ENCODE data around the gene CORO6.
A peak's percentile ranks its signal among the peaks of the same experiment; 100 is the strongest.

Gene CORO6

DNA sequence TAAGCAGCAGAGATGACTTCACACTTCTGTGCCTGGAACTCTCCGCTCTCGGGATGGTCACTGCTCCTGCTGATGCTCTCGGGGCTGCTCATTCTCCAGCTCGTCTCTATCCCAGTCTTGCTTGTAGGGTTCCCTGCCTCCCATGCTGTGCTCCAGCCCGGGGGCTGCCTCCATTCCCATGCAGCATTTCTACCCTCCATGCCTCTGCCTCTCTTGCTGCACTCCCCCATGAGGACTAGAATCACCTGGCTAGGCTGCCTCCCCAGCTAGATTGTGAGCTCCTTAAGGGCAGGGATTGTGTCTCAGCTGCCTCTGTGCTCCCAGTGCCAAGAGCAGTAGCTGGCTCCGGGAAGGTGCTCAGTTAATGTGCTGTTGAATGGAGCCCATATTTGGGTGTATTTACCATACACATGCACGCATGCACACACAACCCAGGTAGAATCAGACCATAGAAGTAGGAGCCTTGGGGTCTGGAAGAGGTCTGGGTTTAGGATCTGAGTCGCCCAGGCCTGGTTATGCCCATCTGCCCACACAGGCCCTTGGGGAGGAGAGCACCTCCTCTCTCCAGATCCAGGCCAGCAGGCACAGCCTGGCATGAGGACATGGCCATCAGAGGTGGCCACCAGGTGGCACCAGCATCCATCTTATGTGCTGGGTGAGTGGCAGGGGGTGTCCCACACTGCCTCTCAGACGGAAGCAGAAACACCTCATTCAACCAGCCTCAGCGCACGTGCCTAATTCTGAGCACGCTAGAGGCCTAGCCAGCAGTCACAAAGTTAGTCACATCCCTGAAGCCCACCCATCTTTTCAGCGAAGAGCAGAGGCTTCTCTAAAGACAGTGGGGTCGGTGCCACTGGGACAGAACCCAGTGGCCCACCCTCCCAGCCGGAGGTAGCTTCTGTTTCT is 42.6 kb downstream of the CORO6 start:
- no CpG with 5 or more reads among the region's 15 CpGs for WGBS, 2 donors (ENCODE audit: extremely low coverage in 2 of 2, insufficient read length in 2 of 2, insufficient replicate concordance in 1 of 2)
- H2BK120ac ChIP-seq (ENCODE audit: low read depth, low read length) = no peak overlapping the region

GRCh38 chr17:29578626-29579485 is 43.9 kb downstream of the CORO6 start:
- Histone ChIP-seq H2BK15ac (ENCODE audit: low read length) (no peak overlapping the region), H3K4me3 (ENCODE audit: low read length in 2 of 2) (peak overlapping the region in 1 of 2 donors; percentile 7), H2BK120ac (ENCODE audit: low read depth, low read length) (no peak overlapping the region), H4K91ac (ENCODE audit: low read depth, low read length, poor library complexity) (no peak overlapping the region), H3K9ac (ENCODE audit: low read depth, low read length, poor library complexity) (no peak overlapping the region), H3K4ac (ENCODE audit: low read length) (no peak overlapping the region), H2AK5ac (ENCODE audit: low read depth, low read length) (no peak overlapping the region), H3K9me3 (replicated peaks in 1 of 2; ENCODE audit: control insufficient read depth in 2 of 2, insufficient read depth in 1 of 2, low read depth in 1 of 2, low read length in 2 of 2) (no peaks in the 10 kb centered on the region), H3K27me3 (ENCODE audit: control insufficient read depth in 3 of 3, insufficient read depth in 3 of 3, low read depth in 1 of 3, low read length in 3 of 3) (no peaks in the 10 kb centered on the region), H2BK12ac (ENCODE audit: low read length) (no peak overlapping the region), H3K18ac (ENCODE audit: low read length) (no peak overlapping the region), H2AFZ (ENCODE audit: low read length) (no peak overlapping the region), H3K27ac (replicated peaks; ENCODE audit: low read length) (no peak overlapping the region), H3K4me2 (ENCODE audit: insufficient read depth, low read length, poor library complexity, severe bottlenecking) (no peak overlapping the region), H3K79me1 (ENCODE audit: low read depth, low read length) (peaks cover 5% of the 10 kb centered on the region), H3K36me3 (replicated peaks in 1 of 2; ENCODE audit: control insufficient read depth in 2 of 2, insufficient read depth in 2 of 2, low read length in 2 of 2) (peaks cover 70 to 94% of the 10 kb centered on the region in 2 donors), H2BK5ac (ENCODE audit: low read length) (no peak overlapping the region), H3K14ac (ENCODE audit: low read length) (no peak overlapping the region), H3K4me1 (ENCODE audit: control insufficient read depth in 2 of 2, insufficient read depth in 1 of 2, low read depth in 1 of 2, low read length in 2 of 2) (peaks cover 0 to under 1% of the 10 kb centered on the region in 2 donors), H3K23ac (ENCODE audit: low read depth, low read length, poor library complexity) (no peak overlapping the region), H4K8ac (ENCODE audit: low read depth, low read length) (no peak overlapping the region)
- WGBS, 2 donors (ENCODE audit: extremely low coverage in 2 of 2, insufficient read length in 2 of 2, insufficient replicate concordance in 1 of 2) = no CpG with 5 or more reads among the region's 14 CpGs
- DNase-seq (ENCODE audit: low spot score) = no peak

More for the DNA sequence above, 42.6 kb downstream of the CORO6 start:
- Histone ChIP-seq H3K36me3 (replicated peaks in 1 of 2; ENCODE audit: control insufficient read depth in 2 of 2, insufficient read depth in 2 of 2, low read length in 2 of 2) (peaks cover 59 to 84% of the 10 kb centered on the region in 2 donors), H3K79me1 (ENCODE audit: low read depth, low read length) (peaks cover 7% of the 10 kb centered on the region), H3K4ac (ENCODE audit: low read length) (no peak overlapping the region), H2AK5ac (ENCODE audit: low read depth, low read length) (peak overlapping the region; percentile 33), H3K27me3 (ENCODE audit: control insufficient read depth in 3 of 3, insufficient read depth in 3 of 3, low read depth in 1 of 3, low read length in 3 of 3) (no peaks in the 10 kb centered on the region), H3K4me2 (ENCODE audit: insufficient read depth, low read length, poor library complexity, severe bottlenecking) (no peak overlapping the region), H3K9me3 (replicated peaks in 1 of 2; ENCODE audit: control insufficient read depth in 2 of 2, insufficient read depth in 1 of 2, low read depth in 1 of 2, low read length in 2 of 2) (no peaks in the 10 kb centered on the region), H3K27ac (replicated peaks; ENCODE audit: low read length) (no peak overlapping the region), H4K91ac (ENCODE audit: low read depth, low read length, poor library complexity) (no peak overlapping the region), H2AFZ (ENCODE audit: low read length) (no peak overlapping the region), H3K14ac (ENCODE audit: low read length) (no peak overlapping the region), H3K23ac (ENCODE audit: low read depth, low read length, poor library complexity) (no peak overlapping the region), H3K4me1 (ENCODE audit: control insufficient read depth in 2 of 2, insufficient read depth in 1 of 2, low read depth in 1 of 2, low read length in 2 of 2) (peaks cover 12 to 13% of the 10 kb centered on the region in 2 donors), H3K18ac (ENCODE audit: low read length) (no peak overlapping the region), H2BK15ac (ENCODE audit: low read length) (peak overlapping the region; percentile 22), H3K4me3 (ENCODE audit: low read length in 2 of 2) (no peak overlapping the region), H3K9ac (ENCODE audit: low read depth, low read length, poor library complexity) (no peak overlapping the region), H4K8ac (ENCODE audit: low read depth, low read length) (no peak overlapping the region), H2BK12ac (ENCODE audit: low read length) (no peak overlapping the region), H2BK5ac (ENCODE audit: low read length) (no peak overlapping the region)
- no peak for DNase-seq (ENCODE audit: low spot score)

DNA sequence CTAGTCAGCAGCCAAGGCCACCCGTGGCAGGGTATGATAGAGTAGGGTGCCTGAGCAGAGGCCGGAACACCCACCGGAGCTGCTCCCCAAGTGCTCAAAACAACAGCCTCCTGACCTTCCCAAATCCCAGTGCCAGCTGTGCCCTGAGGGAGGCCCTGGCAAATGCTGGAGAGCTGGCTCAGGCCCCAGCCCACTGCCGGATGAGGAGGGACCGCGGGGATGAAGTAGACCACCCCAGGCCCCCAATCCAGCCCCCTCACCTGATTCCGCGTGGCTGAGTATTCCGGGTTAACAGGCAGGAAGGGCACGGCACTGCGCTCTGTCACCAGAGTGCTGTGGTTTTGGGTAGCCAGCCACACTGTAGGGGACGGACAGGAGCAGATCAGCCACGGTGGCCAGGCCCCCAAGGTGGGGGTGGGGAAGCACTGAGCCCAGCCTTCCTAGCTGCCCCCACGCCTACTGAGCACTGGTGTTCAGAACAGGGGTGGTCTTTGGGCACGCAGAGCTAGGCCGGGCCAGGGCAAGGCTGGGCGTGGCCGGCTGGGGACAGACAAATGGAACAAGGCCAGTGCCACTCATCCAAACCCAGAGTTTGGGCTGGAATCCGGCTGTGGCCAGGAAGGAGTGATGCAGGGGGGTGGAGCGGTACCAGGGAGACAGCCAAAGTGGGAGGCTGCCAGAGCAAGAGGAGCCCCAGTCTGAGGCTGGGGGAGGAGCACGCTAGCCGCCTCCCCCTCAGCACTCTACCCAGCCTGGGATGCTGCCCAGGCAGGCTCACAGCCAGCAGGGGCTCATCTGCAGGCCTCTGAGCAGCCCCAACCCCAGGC is 45.1 kb downstream of the CORO6 start:
- Histone ChIP-seq H2BK15ac (ENCODE audit: low read length) (no peak overlapping the region), H2AK5ac (ENCODE audit: low read depth, low read length) (peak overlapping the region; percentile 23), H3K9ac (ENCODE audit: low read depth, low read length, poor library complexity) (peak overlapping the region; percentile 18), H3K27me3 (ENCODE audit: control insufficient read depth in 3 of 3, insufficient read depth in 3 of 3, low read depth in 1 of 3, low read length in 3 of 3) (no peaks in the 10 kb centered on the region), H3K79me1 (ENCODE audit: low read depth, low read length) (peaks cover 5% of the 10 kb centered on the region), H3K4me1 (ENCODE audit: control insufficient read depth in 2 of 2, insufficient read depth in 1 of 2, low read depth in 1 of 2, low read length in 2 of 2) (peaks cover 0 to 3% of the 10 kb centered on the region in 2 donors), H4K8ac (ENCODE audit: low read depth, low read length) (peak overlapping the region; percentile 57), H2AFZ (ENCODE audit: low read length) (no peak overlapping the region), H3K27ac (replicated peaks; ENCODE audit: low read length) (no peak overlapping the region), H3K14ac (ENCODE audit: low read length) (no peak overlapping the region), H3K4me3 (ENCODE audit: low read length in 2 of 2) (no peak overlapping the region), H3K18ac (ENCODE audit: low read length) (peak overlapping the region; percentile 33), H2BK12ac (ENCODE audit: low read length) (peak overlapping the region; percentile 8), H4K91ac (ENCODE audit: low read depth, low read length, poor library complexity) (no peak overlapping the region), H3K4me2 (ENCODE audit: insufficient read depth, low read length, poor library complexity, severe bottlenecking) (no peak overlapping the region), H3K9me3 (replicated peaks in 1 of 2; ENCODE audit: control insufficient read depth in 2 of 2, insufficient read depth in 1 of 2, low read depth in 1 of 2, low read length in 2 of 2) (no peaks in the 10 kb centered on the region), H3K4ac (ENCODE audit: low read length) (no peak overlapping the region), H3K36me3 (replicated peaks in 1 of 2; ENCODE audit: control insufficient read depth in 2 of 2, insufficient read depth in 2 of 2, low read length in 2 of 2) (peaks cover 71 to 93% of the 10 kb centered on the region in 2 donors), H3K23ac (ENCODE audit: low read depth, low read length, poor library complexity) (no peak overlapping the region), H2BK5ac (ENCODE audit: low read length) (peak overlapping the region; percentile 14), H2BK120ac (ENCODE audit: low read depth, low read length) (no peak overlapping the region)
- WGBS, 2 donors (ENCODE audit: extremely low coverage in 2 of 2, insufficient read length in 2 of 2, insufficient replicate concordance in 1 of 2) = no CpG with 5 or more reads among the region's 22 CpGs
- DNase-seq (ENCODE audit: low spot score) = no peak
